HEK293 (cell line): ENCODE data around the gene TNPO3.

Experiments
- PRDM1 ChIP-seq: fragments of 450-650 bp; formaldehyde crosslinking; IDR thresholded peaks from 2 replicates; pipeline ENCODE4; 2016; ENCODE audit warnings: missing biosample characterization, missing genetic modification characterization
- ZBTB20 ChIP-seq: fragments of 450-650 bp; formaldehyde crosslinking; IDR thresholded peaks from 2 replicates; pipeline ENCODE4 v1.5.1; 2016; ENCODE audit warnings: missing biosample characterization, missing genetic modification characterization
- ZNF239 ChIP-seq: fragments of 450-650 bp; formaldehyde crosslinking; IDR thresholded peaks from 2 replicates; pipeline ENCODE4 v1.5.1; 2016; ENCODE audit warnings: missing biosample characterization, missing genetic modification characterization
- ZNF292 ChIP-seq: fragments of 450-650 bp; formaldehyde crosslinking; IDR thresholded peaks from 2 replicates; pipeline ENCODE4 v1.5.1; 2016; ENCODE audit warnings: low read depth, missing biosample characterization, missing genetic modification characterization, borderline replicate concordance
- ZNF335 ChIP-seq: fragments of 450-650 bp; formaldehyde crosslinking; conservative IDR thresholded peaks from 2 replicates; pipeline ENCODE4 v1.5.1; 2016; ENCODE audit warnings: missing biosample characterization, missing genetic modification characterization
- ZNF394 ChIP-seq: fragments of 450-650 bp; formaldehyde crosslinking; IDR thresholded peaks from 2 replicates; pipeline ENCODE4 v1.5.1; 2016; ENCODE audit warnings: missing biosample characterization, missing genetic modification characterization, mild to moderate bottlenecking, moderate library complexity, borderline replicate concordance
- ZNF624 ChIP-seq: fragments of 450-650 bp; formaldehyde crosslinking; IDR thresholded peaks from 2 replicates; pipeline ENCODE4 v1.5.1; 2017; ENCODE audit warnings: missing biosample characterization, missing genetic modification characterization
- ZNF654 ChIP-seq: fragments of 450-650 bp; formaldehyde crosslinking; IDR thresholded peaks from 2 replicates; pipeline ENCODE4 v1.5.1; 2016; ENCODE audit warnings: low read depth, missing biosample characterization, missing genetic modification characterization
- ZNF664 ChIP-seq: fragments of 450-650 bp; formaldehyde crosslinking; IDR thresholded peaks from 2 replicates; pipeline ENCODE4 v1.5.1; 2016; ENCODE audit warnings: missing biosample characterization, missing genetic modification characterization
- ZNF747 ChIP-seq: fragments of 450-650 bp; formaldehyde crosslinking; IDR thresholded peaks from 2 replicates; pipeline ENCODE4 v1.5.1; 2016; ENCODE audit warnings: missing biosample characterization, missing genetic modification characterization
- ZNF776 ChIP-seq: fragments of 450-650 bp; formaldehyde crosslinking; IDR thresholded peaks from 2 replicates; pipeline ENCODE4 v1.5.0; 2017; ENCODE audit warnings: missing biosample characterization, missing genetic modification characterization, borderline replicate concordance
- ZSCAN23 ChIP-seq: fragments of 450-650 bp; formaldehyde crosslinking; IDR thresholded peaks from 2 replicates; pipeline ENCODE4 v1.5.1; 2016; ENCODE audit warnings: missing biosample characterization, missing genetic modification characterization
- TF ChIP-seq, protein P1 (sequence below): fragments of 450-650 bp; formaldehyde crosslinking; conservative IDR thresholded peaks from 2 replicates; pipeline ENCODE4 v1.5.1; 2016; ENCODE audit warnings: low read depth, missing biosample characterization, missing genetic modification characterization
- TF ChIP-seq, protein P2 (sequence below): IDR thresholded peaks from 2 replicates; pipeline ENCODE4 v1.6.1; 2011; ENCODE audit warnings: mild to moderate bottlenecking, low read depth, low read length, borderline replicate concordance
- TF ChIP-seq, protein P3 (sequence below): fragments of 450-650 bp; formaldehyde crosslinking; IDR thresholded peaks from 2 replicates; pipeline ENCODE4 v1.5.0; 2017; ENCODE audit warnings: missing biosample characterization, missing genetic modification characterization, borderline replicate concordance
- TF ChIP-seq, protein P4 (sequence below): fragments of 450-650 bp; IDR thresholded peaks from 2 replicates; pipeline ENCODE4 v1.5.1; 2018; ENCODE audit warnings: missing biosample characterization, missing genetic modification characterization
- TF ChIP-seq, protein P5 (sequence below): fragments of 450-650 bp; formaldehyde crosslinking; IDR thresholded peaks from 2 replicates; pipeline ENCODE4 v1.5.1; 2016; ENCODE audit warnings: missing biosample characterization, missing genetic modification characterization

TNPO3 gene

DNA sequence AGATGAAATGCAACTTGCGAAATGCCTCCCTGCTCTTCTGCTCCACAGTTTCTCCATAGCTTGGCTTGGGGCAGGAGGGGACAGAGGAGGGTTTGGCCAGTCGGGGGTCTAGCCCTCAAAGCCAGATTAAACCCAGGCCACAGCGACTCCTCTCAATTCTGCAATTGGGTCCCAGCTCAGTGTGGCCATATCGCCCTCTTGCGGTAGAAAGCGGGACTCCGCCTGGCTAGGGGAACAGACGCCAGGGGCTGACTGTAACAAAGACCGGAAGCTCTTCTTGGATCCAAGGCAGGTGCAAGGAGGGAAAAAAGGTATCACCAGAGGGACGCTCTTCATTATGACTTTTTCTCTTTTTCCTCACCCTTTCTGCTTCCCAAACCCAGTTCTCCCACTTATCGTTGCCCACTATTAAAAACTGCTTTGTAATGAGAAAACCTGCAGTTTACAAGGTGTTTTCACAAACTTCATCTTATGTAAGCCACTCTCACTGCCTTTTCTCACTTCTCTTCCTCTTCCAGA lies 36.6 kb upstream of the TNPO3 start (continued):
- TF ChIP-seq, protein P1, sequence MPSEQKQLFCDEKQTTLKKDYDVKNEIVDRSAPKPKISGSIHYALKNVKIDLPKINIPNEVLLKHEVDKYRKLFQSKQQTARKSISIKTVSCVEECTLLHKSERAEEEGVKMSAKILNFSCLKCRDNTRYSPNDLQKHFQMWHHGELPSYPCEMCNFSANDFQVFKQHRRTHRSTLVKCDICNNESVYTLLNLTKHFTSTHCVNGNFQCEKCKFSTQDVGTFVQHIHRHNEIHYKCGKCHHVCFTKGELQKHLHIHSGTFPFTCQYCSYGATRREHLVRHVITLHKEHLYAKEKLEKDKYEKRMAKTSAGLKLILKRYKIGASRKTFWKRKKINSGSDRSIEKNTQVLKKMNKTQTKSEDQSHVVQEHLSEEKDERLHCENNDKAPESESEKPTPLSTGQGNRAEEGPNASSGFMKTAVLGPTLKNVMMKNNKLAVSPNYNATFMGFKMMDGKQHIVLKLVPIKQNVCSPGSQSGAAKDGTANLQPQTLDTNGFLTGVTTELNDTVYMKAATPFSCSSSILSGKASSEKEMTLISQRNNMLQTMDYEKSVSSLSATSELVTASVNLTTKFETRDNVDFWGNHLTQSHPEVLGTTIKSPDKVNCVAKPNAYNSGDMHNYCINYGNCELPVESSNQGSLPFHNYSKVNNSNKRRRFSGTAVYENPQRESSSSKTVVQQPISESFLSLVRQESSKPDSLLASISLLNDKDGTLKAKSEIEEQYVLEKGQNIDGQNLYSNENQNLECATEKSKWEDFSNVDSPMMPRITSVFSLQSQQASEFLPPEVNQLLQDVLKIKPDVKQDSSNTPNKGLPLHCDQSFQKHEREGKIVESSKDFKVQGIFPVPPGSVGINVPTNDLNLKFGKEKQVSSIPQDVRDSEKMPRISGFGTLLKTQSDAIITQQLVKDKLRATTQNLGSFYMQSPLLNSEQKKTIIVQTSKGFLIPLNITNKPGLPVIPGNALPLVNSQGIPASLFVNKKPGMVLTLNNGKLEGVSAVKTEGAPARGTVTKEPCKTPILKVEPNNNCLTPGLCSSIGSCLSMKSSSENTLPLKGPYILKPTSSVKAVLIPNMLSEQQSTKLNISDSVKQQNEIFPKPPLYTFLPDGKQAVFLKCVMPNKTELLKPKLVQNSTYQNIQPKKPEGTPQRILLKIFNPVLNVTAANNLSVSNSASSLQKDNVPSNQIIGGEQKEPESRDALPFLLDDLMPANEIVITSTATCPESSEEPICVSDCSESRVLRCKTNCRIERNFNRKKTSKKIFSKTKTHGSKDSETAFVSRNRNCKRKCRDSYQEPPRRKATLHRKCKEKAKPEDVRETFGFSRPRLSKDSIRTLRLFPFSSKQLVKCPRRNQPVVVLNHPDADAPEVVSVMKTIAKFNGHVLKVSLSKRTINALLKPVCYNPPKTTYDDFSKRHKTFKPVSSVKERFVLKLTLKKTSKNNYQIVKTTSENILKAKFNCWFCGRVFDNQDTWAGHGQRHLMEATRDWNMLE (tag by site-specific recombination): peak; percentile 49; the same call in 1 of the 2 replicates
- TF ChIP-seq ZNF394 (tag by site-specific recombination): no peak
- TF ChIP-seq ZNF776 (tag by site-specific recombination): no peak
- no peak for TF ChIP-seq ZNF292 (tag by site-specific recombination)
- TF ChIP-seq, protein P2, sequence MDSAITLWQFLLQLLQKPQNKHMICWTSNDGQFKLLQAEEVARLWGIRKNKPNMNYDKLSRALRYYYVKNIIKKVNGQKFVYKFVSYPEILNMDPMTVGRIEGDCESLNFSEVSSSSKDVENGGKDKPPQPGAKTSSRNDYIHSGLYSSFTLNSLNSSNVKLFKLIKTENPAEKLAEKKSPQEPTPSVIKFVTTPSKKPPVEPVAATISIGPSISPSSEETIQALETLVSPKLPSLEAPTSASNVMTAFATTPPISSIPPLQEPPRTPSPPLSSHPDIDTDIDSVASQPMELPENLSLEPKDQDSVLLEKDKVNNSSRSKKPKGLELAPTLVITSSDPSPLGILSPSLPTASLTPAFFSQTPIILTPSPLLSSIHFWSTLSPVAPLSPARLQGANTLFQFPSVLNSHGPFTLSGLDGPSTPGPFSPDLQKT: no peak
- TF ChIP-seq ZSCAN23 (tag by site-specific recombination): no peak
- no peak for TF ChIP-seq ZBTB20
- peak; percentile 78 for TF ChIP-seq PRDM1
- no peak for TF ChIP-seq ZNF239 (tag by site-specific recombination)
- TF ChIP-seq, protein P3, sequence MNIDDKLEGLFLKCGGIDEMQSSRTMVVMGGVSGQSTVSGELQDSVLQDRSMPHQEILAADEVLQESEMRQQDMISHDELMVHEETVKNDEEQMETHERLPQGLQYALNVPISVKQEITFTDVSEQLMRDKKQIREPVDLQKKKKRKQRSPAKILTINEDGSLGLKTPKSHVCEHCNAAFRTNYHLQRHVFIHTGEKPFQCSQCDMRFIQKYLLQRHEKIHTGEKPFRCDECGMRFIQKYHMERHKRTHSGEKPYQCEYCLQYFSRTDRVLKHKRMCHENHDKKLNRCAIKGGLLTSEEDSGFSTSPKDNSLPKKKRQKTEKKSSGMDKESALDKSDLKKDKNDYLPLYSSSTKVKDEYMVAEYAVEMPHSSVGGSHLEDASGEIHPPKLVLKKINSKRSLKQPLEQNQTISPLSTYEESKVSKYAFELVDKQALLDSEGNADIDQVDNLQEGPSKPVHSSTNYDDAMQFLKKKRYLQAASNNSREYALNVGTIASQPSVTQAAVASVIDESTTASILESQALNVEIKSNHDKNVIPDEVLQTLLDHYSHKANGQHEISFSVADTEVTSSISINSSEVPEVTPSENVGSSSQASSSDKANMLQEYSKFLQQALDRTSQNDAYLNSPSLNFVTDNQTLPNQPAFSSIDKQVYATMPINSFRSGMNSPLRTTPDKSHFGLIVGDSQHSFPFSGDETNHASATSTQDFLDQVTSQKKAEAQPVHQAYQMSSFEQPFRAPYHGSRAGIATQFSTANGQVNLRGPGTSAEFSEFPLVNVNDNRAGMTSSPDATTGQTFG (tag by site-specific recombination): no peak
- TF ChIP-seq, protein P4, sequence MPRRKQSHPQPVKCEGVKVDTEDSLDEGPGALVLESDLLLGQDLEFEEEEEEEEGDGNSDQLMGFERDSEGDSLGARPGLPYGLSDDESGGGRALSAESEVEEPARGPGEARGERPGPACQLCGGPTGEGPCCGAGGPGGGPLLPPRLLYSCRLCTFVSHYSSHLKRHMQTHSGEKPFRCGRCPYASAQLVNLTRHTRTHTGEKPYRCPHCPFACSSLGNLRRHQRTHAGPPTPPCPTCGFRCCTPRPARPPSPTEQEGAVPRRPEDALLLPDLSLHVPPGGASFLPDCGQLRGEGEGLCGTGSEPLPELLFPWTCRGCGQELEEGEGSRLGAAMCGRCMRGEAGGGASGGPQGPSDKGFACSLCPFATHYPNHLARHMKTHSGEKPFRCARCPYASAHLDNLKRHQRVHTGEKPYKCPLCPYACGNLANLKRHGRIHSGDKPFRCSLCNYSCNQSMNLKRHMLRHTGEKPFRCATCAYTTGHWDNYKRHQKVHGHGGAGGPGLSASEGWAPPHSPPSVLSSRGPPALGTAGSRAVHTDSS (tag by site-specific recombination): no peak
- no peak for TF ChIP-seq ZNF664 (tag by site-specific recombination)
- TF ChIP-seq ZNF624: no peak
- peak; percentile 97 for TF ChIP-seq ZNF654
- peak; percentile 70 for TF ChIP-seq ZNF335
- TF ChIP-seq, protein P5, sequence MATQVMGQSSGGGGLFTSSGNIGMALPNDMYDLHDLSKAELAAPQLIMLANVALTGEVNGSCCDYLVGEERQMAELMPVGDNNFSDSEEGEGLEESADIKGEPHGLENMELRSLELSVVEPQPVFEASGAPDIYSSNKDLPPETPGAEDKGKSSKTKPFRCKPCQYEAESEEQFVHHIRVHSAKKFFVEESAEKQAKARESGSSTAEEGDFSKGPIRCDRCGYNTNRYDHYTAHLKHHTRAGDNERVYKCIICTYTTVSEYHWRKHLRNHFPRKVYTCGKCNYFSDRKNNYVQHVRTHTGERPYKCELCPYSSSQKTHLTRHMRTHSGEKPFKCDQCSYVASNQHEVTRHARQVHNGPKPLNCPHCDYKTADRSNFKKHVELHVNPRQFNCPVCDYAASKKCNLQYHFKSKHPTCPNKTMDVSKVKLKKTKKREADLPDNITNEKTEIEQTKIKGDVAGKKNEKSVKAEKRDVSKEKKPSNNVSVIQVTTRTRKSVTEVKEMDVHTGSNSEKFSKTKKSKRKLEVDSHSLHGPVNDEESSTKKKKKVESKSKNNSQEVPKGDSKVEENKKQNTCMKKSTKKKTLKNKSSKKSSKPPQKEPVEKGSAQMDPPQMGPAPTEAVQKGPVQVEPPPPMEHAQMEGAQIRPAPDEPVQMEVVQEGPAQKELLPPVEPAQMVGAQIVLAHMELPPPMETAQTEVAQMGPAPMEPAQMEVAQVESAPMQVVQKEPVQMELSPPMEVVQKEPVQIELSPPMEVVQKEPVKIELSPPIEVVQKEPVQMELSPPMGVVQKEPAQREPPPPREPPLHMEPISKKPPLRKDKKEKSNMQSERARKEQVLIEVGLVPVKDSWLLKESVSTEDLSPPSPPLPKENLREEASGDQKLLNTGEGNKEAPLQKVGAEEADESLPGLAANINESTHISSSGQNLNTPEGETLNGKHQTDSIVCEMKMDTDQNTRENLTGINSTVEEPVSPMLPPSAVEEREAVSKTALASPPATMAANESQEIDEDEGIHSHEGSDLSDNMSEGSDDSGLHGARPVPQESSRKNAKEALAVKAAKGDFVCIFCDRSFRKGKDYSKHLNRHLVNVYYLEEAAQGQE (tag by site-specific recombination): no peak
- TF ChIP-seq ZNF747: no peak
- TF ChIP-seq, all 188 proteins: peak for 13
